GM18507 (cell line): ENCODE measurements around the gene MRNIP.

Source experiments
- DNase-seq: peaks from one replicate; pipeline ENCODE4 v3.0.0; 2011; ENCODE audit warnings: low read depth; ENCODE audit not compliant: insufficient read length; ENCODE audit errors: extremely low spot score
- FAIRE-seq: peaks from 2 replicates; lab custom pipeline; 2011; peaks lifted over from hg19 to GRCh38; lab: Jason Lieb, UNC

MRNIP gene

DNA sequence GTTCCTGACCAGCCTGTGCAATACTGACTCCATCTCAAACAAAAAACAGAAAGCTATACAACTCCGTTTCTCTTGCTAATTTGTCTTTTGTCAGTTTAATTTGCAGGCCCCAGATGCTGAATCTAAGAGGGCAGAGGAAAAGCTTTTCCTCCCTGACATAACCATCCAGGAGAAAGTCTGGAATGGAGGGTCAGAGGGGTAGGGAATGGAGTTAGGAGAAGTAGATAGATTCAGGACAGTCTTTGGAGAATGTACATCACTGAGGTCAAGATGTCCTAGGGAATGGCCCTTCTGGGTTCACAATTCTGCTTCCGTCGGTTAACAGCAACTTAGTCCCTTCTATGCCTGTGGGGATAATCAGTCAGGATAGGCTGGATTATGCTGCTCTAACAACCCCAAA is 44.5 kb downstream of the MRNIP start:
- DNase-seq (no peak), FAIRE-seq (no peak)

DNA sequence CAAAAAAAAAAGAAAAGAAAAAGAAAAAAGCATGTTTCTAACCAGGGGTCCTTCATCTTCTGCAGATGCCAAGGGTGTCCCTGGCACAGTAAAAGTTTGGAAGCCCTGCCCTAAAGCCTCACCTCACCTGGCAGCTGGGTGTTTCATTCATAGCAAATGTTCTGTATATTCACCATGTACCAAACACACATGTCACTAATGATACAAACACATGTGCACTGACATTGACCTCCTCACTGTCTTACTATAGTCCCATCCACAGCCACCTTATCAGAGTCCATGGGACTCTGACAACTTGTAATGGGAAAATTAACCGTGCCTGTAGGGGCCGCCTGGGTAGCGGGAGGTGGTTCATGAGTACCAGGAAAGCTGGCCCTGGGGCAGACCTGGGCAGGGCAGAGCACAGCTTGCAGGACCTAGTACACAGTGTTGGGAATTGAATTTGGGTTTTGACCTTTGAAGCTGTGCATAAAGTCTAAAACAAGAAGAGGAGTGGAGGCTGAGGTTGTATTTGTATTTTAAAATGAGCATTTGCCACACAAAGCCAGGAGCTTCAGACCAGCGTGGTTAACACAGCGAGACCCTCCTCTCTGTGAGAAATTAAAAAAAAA is 45.5 kb downstream of the MRNIP start:
- no peak for FAIRE-seq
- no peak for DNase-seq

DNA sequence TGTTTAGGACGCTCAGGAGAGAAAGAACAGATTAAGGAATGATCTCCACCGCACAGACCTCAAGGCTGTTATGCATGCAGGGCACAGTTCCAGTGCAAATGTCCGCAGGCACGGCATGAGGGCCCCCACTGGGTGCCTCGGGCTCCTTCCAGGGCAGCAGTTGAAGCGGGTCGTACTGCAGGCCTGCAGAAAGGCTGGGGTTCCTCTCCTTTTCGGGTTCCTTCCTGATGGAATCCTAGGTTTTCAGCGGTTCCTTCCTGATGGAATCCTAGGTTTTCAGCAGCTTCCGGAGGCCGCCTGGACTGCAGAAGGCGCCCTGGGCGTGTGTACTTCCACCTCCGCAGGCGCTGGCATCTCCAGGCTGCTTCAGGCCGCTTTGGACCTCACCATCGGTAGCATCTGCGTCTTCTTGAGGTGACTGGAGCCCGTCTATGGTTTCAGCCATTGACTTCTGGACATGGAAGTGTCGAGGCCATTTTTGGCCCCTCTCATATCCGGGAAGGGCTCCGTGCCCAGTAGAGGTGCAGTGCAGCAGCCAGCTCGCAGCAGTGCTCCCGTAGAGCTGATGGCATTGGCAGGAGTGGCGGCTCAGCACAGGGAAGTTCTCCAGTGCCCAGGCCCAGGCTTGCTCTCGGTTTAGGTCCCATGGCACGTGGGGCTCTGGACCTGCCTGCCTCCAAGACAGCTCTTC is 46.3 kb downstream of the MRNIP start:
- DNase-seq (no peak), FAIRE-seq (no peak)

DNA sequence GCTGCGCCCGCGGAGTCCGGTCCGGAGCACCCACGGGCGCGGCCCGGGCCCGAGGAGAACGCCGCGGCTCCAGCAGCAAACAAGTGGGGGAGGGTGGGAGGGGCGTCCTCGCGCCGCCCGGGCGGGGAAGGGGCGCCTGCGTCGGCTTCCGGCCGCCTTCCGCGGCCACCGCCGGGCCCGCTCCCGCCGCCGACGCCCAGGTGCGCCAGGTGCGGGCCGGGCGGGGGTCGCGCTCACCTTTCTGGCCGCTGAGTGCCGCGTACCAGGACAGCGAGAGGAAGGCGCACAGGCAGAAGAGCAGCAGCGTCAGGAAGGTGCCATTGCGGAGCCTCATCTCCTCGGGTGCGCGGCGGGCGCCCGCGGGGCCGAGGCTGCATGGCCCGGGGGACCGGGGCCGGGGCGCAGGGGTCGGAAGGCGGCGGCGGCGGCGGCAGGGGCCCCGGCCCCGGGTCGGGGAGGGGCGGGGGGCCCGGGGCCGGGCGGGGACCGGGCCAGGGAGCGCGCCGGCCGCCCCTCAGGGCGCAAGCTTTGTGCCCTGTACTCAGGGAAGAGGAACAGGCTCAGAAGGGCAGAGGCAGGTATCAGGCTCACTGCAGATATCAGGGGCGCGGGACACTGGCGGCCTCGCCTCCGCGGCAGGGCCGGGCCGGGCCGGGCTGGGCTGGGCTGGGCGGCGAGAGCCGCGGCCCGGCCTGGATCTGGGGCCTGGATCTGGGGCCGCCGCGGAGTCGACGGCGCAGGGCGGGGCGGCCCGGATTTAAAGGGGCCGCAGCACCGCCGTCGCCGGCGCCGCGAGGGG is 52.2 kb downstream of the MRNIP start, which contains the start of gene MGAT4B:
MGAT4B (minus strand) TSS at position 617 of the 799 bp plus-strand sequence; CDS start at position 334, 283 bp downstream.
- FAIRE-seq (peak; percentile 51), DNase-seq (peak; percentile 71)

DNA sequence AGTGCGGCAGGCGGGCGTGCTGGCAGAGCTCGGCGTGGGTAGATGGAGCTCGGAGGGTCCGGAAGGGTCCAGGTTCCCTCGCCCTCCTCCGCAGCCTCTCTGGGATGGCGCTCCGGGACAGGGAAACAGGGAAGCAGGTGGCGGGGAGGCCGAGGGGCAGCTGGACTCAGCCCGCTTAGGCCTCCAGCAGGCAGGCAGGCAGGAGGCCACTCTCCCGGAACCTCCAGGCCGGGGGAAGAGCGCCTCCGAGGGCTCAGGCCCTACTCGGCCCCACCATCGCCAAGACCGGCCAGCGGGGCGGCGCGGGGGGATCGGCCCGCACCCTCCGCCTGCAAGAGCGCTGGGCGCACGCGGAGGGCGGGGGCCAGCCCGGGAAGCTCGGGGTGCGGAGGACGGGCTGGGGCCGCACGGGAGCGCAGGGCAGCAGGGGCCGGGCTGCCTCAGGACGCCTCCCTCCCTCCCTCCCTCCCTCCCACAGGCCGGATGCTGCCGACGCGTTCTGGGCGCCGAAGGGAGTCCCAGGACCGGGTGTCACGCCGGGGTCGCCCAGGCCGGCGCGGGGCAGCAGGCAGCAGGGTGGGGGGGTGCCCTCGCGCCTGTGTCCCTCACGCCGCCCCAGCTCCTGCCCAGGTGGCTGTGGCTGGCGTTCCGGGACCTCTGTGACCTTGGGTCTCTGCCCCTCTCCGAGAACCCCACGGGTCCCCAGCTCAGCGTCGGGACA is 52.9 kb downstream of the MRNIP start:
- DNase-seq (peak; percentile 57), FAIRE-seq (peak; percentile 56)

DNA sequence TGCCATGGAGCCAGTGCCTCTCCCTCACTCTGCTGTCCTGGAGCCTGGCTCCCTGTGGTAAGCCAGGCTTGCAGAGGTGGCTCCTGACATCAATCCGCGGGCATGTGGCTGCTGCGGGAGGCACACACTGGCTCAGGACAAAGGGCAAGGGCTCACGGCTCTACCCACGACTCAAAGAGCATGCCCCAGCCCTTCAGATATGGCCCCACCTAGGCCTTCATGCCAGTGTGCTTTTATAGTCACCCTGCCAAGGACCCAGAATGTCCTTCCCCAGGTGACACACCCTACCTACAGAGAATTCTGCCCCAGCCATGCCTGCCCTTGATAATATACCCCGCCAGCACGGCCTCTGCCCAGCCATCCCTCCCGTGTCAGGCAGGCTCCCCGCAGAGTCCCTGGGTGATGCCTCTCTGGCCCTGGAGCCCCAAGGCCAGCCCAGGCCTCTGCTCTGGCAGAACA is 53.5 kb downstream of the MRNIP start:
- DNase-seq (no peak), FAIRE-seq (no peak)

DNA sequence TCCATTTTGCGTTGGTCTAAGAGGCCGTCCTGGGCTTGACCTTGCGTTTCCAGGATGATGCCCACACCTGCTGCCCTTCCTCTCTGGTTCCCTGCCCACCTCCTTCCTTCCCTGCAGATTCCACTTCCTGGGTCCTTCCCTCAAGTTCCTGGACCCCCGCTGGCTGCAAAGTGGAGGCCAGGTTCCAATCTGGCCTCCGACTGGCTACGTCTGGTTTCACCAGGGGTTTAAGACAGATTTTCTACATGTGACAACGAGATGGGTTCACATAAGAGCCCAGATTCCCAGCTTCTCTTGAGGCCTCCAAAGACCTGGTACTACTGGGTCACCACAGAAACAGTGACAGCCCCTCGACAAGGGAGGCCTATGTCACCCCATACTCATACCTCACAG is 54.1 kb downstream of the MRNIP start:
- no peak for FAIRE-seq
- no peak for DNase-seq

DNA sequence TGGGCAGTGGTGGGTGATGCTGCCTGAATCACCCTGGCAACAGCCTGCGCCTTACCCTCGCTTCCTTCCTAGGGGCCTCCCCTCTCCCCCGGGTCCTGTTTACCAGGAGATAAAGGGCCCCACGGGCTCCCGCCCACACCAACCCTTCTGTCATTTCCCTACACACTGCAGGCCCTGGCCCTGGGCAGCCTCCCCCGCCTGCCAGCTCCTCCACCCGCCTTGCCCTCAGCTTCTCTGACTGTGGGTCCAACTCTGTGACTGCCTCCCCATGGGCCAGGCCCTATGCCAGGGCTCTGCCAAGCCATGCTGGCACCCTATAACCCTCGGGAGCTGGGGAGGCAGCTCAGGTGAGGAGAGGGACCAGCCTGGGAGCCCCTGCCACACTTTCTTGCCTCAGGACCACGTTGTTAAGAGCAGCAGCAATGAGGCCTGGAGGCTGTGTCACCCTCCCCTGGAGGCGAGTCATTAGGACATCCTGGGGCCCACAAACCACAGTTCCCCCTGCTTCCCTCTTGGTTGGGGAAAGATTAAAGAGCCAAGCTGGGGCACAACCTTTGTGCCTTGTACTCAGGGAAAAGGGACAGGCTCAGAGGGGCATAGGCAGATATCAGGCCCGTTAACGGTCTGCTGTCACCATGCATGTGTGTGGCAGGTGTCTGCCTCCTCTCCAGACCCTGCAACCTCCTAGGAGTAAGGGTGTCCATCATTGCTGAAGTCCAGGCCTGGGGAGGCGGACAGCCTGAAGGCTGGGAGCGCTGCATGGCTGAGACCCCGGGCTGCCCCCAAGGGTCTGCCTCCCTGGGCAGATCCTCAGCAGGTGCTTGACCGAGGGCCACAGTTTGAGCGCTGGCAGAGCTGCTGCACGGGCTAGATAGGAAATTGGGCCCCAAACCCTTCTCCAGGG is 54.7 kb downstream of the MRNIP start:
- no peak for FAIRE-seq

DNA sequence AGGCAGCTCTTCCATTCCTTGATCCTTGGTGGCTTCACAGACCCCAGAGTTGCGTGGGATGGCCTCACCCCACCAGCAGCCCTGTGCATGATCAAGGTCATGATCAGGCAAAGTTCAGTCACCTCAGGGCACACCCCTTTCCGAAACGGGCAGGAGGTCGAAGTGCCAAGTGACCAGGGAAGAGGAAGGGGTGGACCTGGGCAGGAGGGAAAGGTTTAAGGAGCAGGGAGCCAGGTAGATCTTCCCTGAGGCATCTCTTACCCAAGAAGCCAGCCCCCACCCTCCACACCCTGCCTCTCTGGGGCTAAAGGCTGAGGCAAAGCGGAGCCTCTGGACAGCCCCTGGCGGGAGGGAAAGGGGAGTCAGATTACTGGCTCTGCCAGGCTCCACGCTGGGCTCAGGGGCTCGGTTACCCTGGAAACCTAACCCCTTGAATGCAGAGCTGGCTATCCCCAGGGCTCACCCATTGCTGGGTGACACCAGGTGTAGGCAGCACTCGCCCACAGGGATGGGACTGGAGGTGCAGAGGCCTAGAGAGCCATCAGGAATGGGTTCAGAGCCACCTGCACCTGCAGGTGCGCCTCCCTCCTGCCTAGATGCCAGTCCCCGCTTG is 55.6 kb downstream of the MRNIP start:
- FAIRE-seq (no peak), DNase-seq (no peak)

More for the DNA sequence above, 54.7 kb downstream of the MRNIP start:
- no peak for DNase-seq

DNA sequence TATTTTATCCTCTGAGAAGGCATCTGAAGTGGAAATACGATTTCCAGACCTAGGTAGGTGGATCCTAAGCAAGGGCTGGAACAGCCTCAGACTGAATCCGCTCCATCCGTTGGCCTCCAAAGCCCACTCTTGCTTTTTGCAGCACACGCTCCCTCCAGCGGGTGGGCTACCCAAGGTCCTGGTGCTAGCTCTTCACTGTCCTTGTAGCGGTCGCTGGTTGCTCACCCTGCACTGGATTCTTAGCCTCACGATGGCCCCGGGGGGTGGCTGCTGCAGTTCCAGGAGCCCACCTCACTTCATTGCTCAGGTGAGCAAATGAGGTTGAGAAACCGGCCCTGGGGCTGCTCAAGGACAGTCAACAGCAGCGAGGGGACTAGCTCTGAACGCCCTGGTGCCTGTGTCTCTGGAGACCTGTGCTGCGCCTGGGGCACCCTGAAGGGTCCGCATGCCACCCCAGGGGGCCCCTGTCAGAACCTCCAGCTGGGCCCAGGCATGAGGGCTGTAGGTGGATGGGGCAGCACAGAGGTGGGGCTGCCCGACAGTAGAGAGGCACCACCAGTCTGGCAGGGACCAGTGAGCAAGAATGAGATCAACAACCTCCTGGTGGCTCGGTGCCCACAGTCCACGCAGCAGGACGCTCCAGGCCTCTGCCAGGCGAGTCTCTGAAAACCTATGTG is 56.3 kb downstream of the MRNIP start:
- FAIRE-seq (no peak), DNase-seq (no peak)

DNA sequence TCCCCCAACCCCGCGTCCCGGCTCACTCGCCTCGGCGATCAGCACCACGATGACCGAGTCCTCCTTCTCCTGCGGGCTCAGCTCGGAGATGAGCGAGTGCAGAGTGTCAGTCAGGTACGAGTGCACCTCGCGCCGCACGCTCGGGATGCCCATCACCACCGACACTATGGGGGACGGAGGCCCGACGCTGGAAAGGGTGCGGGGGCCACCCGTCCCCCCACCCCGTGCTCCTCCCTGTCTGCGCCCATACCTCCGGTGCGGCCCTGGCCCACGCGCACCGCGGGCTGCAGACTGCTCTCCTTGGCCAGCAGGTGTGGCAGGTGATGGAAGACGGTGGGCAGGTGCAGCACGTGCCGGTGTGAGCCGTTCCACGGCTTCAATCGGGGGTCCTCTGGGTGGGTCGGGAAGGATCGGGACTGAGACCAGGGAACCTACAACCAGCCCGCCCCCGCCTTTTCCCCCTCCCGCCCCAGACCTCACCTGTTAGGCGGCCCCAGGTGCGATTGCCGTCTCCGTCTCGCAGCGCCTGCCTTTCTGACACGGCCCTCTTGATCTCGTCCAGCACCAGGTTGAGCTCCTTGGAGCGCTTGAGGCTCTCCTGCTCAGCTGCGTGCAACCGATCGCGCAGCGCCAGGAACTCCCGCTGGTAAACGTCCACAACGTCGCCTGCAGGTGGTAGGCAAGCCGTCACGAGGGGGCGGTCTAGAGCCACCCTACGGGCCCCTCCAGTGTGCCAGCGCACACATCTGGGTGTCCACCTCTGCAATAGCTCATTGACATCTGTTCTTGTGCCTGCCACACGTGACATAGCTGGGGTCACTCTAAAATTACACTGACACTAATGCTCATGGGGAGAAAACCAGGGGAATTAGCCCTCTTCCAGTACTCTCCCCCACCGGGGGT is 57.1 kb downstream of the MRNIP start:
- FAIRE-seq: peak; percentile 78
- peak; percentile 62 for DNase-seq

DNA sequence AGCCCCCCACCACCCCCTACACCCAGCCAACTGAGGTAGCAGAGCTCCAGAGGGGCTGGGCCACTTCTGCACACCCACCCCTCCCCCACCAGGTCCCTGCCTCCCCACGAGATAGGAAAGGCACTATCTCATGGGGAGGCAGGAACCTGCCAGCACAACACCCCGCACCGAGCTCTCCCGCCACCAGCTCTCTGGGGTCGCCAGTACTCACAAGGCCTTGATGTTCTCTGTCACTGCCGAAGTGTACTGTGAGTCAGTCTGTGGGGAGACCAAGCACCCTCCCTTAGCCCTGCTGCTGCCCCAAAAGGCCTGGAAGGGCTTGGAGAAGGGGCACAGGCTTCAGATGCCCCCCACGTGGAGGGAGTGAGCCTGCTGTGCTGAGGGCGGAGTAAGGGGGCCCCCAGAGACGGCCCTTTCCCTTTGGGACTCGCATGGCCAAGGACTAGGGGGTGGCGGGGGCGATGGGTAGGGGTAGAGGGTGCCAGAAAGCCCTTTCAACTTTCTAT is 57.9 kb downstream of the MRNIP start:
- FAIRE-seq (no peak), DNase-seq (no peak)

DNA sequence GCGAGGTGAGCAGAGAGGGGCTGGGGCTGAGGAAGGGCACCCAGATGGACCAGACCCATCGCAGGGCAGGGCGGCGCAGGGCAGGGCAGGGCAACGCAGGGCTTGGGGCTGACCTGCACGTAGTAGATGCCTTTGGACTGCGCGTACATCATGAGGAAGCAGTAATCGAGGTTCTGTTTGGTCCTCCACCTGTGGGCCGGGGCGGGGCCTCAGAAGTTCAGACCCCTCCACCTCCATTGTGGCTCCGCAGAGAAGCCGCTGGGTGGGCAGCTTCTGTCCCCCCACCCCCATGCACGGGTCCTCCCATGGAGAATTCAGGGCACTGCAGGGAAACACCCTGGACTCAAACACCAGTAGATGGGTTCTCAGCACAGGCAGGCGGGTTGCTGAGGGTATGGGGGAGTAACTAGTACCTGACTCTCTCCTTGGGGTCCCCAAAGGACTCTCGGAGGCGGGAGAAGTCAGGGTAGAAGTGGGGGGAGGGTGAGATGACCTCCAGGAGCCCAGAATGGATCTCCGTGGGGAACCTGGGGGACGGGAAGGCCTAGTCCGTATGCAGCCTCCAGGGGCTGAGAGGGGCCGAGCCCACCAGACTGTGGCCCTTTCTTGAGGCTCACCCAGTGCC is 58.4 kb downstream of the MRNIP start:
- no peak for FAIRE-seq
- DNase-seq: no peak

DNA sequence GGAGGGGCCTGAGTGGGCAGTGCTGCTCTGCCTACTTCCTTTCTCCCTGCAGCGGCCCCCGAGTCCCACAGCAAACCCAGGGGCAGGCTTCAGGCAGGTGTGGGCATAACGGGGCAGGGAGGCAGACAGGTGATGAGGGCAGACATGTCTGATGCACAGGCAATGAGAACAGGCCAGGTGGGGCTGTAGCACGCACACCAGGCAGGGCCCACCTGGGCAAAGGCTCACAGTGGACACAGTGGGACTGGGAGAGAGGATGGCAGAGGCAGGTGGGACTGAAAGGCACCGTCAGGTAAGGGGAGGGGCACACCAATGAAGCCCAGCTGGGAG is 59.0 kb downstream of the MRNIP start:
- no peak for DNase-seq
- FAIRE-seq: no peak

DNA sequence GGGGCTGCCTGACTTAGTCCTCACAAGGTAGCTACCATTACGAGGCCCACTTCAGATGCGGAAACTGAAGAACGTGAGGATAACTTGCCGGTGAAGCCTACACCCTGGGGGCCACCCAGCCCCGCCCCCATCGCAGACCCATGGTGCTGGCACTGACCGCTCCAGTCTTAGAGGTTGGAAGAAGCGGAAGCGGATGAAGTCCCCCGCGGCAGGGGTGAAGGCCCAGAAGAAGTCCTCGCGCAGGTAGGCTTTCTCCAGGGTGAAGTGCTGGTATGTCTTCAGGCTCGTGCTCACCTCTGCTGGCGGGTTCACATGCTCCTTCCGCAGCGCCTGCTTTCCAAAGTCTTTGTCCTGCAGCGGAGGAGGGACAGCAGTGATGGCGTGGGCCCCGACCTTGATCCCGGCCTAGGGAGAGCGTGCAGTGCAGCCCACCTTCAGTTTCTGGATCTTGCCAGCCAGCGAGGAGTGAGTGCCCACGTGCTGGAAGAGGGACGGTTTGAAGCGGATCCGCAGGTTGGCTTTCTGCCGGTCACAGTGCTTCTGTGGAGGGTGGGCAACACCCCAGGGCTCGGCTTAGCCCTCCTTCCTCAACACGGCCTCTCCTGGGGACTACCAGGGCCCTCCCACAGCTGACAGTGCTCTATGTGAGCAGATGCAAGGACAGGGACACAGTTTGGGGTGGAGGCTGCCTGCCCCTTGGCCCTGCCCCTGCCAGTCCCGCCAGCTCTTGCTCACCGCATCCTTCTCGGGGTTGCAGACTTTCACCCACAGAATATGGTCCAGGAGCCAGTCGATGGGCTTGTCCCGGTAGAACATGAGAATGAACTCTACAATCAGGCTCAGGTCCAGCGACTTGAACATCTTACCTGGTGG is 59.6 kb downstream of the MRNIP start:
- FAIRE-seq: no peak
- no peak for DNase-seq
